ENCODE measurements around the gene HNRNPM.

HNRNPM gene

GRCh38 chr19:8459095-8459494 is 14.3 kb downstream of the HNRNPM start:
- DNase-seq (ENCODE audit: extremely low read depth in 1 of 2, low read depth in 1 of 2), result no peak

DNA sequence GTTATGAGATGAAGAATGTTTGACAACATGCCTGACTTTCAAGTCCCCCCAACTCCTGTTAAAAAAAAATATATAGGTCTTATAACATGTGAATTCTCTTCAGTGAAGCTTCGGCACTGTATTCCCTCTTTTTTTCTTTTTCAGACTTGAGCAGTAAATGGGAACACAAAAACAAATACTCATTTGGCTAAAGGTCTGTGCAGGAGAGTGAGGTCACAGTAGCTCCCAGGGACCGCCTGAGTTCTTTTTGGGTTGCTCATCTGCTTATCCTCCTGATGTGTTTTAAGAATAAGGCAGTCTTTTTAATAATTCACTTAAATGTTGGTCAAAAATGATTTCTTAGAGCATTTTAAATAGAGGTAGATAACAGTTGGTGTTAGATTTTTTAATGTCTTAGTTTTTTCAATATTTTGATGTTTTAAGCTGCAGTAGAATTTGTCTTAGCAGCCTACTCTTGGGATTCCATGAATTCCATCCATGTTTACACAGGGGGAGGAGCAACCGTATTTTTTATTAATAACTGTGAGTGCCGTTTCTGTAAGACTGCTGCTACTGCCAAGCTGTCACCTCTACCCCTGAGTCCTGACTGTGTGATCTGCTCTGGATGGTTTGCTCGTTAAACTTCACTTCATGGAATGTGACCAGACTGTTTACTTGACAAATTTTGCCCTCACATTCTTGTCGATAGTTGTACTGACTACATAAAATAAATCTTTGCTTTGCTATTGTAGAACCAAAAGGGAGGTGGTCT is 14.9 kb downstream of the HNRNPM start:
- no peak for DNase-seq (ENCODE audit: extremely low read depth in 1 of 2, low read depth in 1 of 2)

DNA sequence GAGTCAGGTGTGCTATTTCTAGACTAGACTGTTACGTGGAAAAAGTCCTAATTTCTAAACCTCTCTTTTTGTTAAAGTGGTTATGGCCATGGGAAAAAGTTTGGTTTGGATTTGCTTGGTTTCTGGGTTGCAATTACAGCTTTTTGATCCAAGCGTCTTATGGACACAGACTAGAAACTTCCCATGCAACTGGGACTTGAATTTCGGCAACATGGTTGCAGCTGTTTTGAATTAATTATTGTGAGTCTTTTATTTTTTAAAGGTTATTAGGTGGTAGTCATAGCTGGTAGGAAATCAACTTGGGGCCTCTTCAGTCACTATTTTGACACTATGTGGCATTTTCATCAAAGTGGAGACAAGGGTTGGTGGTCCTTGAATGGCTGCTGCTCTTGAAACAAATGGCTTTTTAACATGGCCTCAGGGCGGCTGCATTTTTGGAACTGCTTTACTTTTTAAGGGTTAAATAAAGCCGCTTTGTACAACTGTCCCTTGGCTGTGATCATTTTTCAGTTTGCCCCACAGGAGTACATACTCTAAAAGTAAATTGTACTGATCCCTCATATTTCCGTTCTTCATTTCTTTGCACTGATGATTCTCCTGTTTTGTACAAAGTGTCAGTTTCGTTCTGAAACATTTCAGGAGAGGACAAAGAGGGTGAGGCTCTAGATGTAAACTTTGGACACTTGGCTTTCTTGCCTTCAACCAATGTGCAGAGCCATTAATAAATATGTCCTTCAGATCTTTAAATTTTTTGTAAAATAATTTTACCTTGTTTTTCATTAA is 15.9 kb downstream of the HNRNPM start:
- DNase-seq (ENCODE audit: extremely low read depth in 1 of 2, low read depth in 1 of 2), result no peak

GRCh38 chr19:8461376-8461775 is 16.6 kb downstream of the HNRNPM start:
- no peak for DNase-seq (ENCODE audit: extremely low read depth in 1 of 2, low read depth in 1 of 2)

DNA sequence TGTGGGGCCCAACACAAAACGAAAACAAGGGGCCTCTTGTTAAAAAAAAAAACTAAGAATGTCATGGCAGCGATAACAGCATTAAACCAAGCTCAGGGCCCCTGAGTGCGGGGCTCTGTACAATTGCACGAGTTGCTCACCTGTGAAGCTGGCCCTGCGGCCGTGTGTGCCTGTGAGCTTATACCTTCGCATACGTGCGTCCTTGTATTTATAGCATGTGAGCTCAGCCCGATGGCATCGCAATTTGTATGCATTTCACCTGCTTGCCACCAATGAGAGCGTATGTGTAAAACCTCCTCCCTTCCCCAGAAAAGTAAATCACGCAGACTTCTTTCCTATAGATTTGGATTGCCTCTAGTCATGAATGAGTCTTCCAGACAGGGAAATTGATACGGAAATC is 17.1 kb downstream of the HNRNPM start:
- DNase-seq (ENCODE audit: extremely low read depth in 1 of 2, low read depth in 1 of 2), result no peak

DNA sequence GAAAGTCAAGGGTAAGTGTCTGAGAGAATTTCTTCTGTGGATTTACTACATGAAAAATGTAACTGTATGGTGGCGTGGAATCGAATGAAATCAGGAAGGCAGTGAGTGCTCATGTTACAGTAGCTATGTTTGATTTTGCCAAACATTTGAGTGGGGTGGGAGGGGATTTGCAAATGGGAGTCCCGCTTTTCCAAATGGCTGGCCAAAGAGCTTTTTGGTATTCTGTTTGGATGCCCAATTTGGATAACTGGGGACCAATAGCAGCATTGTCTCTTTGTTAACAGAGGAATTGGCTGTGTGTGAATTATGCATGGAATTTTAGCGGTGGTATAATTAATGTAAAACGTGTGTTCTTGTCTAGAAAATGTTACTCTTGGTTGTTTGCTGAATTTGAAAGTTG is 17.8 kb downstream of the HNRNPM start:
- DNase-seq (ENCODE audit: extremely low read depth in 1 of 2, low read depth in 1 of 2), result no peak

DNA sequence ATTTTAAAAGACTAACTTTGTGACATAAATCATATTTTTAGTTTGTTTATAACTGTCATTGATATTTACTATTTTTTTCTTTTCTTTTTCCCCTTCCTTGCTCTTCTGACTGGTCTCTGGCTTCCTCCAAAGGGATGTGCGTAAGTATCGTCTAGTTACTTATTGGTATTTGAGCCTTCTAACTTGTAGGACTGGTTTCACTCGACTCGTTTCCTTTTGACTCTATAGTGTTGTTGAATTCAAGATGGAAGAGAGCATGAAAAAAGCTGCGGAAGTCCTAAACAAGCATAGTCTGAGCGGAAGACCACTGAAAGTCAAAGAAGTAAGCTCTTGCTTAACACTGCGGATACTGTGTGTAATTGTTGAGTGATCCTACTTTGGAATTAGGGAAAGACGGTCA is 18.6 kb downstream of the HNRNPM start:
- DNase-seq (ENCODE audit: extremely low read depth in 1 of 2, low read depth in 1 of 2), result no peak

GRCh38 chr19:8466018-8466417 is 21.2 kb downstream of the HNRNPM start:
- DNase-seq (ENCODE audit: extremely low read depth in 1 of 2, low read depth in 1 of 2), result no peak

- DNase-seq (ENCODE audit: extremely low read depth in 1 of 2, low read depth in 1 of 2), result no peak
Observed at GRCh38 chr19:8468124-8468523, 23.3 kb downstream of the HNRNPM start.

- no peak for DNase-seq (ENCODE audit: extremely low read depth in 1 of 2, low read depth in 1 of 2)
Observed at GRCh38 chr19:8468761-8469373, 24.1 kb downstream of the HNRNPM start.

GRCh38 chr19:8469613-8470368 is 25.0 kb downstream of the HNRNPM start:
- no peak for DNase-seq (ENCODE audit: extremely low read depth in 1 of 2, low read depth in 1 of 2)

DNA sequence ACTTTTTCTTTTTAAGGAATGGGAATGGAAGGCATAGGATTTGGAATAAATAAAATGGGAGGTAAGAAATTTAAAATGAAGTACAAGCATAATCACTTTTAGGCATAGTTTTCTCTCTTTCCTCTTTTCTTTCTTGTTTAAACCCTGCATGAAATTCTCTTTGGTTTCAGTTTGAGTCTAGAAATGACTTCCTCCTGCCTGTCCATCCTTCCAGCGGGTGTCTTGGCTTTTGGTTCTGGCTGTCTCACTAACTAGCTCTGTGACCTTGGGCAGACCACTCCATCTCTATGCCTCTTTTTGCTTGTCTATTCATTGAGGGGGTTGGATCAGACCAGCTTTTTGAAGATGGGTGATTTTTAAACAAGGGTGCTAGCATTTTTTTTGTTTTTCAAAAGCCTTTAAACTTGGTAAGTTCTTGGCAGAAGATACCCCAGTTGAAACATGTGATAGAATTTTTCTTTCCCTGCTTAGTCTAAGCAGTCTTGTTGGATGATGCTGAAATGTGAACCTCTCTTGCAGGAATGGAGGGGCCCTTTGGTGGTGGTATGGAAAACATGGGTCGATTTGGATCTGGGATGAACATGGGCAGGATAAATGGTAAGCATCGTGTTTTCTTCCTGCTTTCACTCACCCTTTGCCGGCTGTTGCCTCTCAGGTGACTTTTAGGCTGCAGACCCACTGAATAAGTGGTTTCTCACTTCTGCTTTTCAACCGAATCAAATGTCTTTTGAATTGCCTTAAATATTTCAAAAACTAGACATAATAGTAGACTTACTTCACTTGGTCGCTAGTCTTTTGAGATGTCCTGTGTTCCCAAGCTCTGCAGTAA is 29.1 kb downstream of the HNRNPM start:
- DNase-seq (ENCODE audit: extremely low read depth in 1 of 2, low read depth in 1 of 2), result no peak

DNA sequence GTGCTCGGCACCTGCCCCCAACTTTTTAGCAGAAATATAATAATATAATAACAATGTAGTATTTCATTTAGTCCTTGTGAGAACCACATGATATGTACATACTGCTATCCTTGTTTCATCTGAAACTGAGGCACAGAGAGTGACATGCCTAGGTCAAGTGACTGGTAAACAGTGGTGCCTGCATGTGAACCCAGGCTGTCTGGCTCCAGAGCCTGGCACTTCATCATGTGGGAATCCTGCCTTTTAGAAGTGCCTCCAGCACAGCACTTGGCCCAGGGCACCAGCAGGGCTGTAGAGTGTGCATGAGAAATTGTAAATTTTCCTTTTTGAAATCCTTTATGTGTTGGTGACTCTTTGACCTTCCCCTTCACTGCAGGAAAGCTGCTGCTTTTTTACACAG is 30.2 kb downstream of the HNRNPM start:
- no peak for DNase-seq (ENCODE audit: extremely low read depth in 1 of 2, low read depth in 1 of 2)

DNA sequence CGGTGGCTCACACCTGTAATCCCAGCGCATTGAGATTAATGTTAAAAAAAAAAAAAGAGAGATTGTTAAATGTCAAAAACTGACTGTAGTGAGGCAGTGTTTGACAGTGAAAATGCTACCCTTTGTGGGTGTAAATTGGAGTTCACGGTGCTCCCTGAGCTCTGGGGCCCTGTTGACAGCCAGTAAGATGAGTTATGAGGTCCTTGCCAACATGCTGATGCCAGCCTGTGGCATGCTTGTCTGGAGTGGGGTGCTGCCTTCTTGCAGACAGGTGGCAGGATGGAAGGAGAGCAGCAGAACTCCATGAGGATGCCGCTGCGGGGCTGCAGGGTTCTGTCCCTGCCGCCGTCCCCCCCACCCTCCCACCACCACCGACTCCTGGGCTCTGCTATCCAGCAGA is 31.7 kb downstream of the HNRNPM start:
- DNase-seq (ENCODE audit: extremely low read depth in 1 of 2, low read depth in 1 of 2), result no peak

DNA sequence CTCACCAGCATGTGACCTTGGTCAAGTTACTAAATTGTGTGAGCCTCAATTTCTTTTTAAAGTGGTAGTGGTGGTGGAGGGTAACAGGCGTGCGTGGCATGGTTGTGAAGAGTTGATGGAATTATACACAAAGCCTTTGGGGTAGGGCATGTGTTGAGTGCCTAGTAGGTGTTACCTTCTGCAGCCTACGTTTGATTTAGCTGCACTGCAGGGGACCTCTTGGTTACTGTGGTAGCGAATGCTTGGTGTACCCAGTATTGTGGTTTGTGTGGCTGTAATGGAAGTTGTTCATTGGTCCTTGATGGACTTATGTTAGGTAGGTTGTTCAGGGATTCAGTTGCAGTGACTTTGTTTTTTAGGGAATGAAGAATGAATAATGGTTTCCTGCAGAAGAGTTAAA is 33.1 kb downstream of the HNRNPM start:
- DNase-seq (ENCODE audit: extremely low read depth in 1 of 2, low read depth in 1 of 2), result no peak

GRCh38 chr19:8478598-8478997 is 33.8 kb downstream of the HNRNPM start:
- no peak for DNase-seq (ENCODE audit: extremely low read depth in 1 of 2, low read depth in 1 of 2)

- no peak for DNase-seq (ENCODE audit: extremely low read depth in 1 of 2, low read depth in 1 of 2)
Observed at GRCh38 chr19:8481201-8481600, 36.4 kb downstream of the HNRNPM start.

- DNase-seq (ENCODE audit: extremely low read depth in 1 of 2, low read depth in 1 of 2), result no peak
Observed at GRCh38 chr19:8481616-8482015, 36.8 kb downstream of the HNRNPM start.

GRCh38 chr19:8482696-8483095 is 37.9 kb downstream of the HNRNPM start:
- DNase-seq (ENCODE audit: extremely low read depth in 1 of 2, low read depth in 1 of 2), result no peak

- no peak for DNase-seq (ENCODE audit: extremely low read depth in 1 of 2, low read depth in 1 of 2)
Observed at GRCh38 chr19:8483165-8483564, 38.4 kb downstream of the HNRNPM start.
